CD4-positive, alpha-beta memory T cell (primary cell): Measurements from ENCODE around the gene SSBP3. TPM values are rescaled to one million over a fixed set of nuclear protein-coding genes. Genes with fewer than 3 reads are reported as not detected.

ENCODE experiments used
- CTCF ChIA-PET: fragments of 350-600 bp; sonication (Branson Sonifier 250); formaldehyde crosslinking; loops from one replicate; lab custom pipeline; 2021; ENCODE audit warnings: inconsistent platforms; ENCODE audit not compliant: partially characterized antibody; lab: Charles Lee
- POLR2A ChIA-PET: fragments of 350-600 bp; sonication (Branson Sonifier 250); formaldehyde crosslinking; loops from one replicate; lab custom pipeline; 2021; ENCODE audit not compliant: partially characterized antibody; lab: Charles Lee
- DNase-seq, 5 donors: peaks; one replicate each; pipeline versions ENCODE4 v3.0.0 to v3.0.0-alpha.2; 2020 to 2022; ENCODE audit warnings: mixed read lengths in 1 of 5
- H3K27ac ChIP-seq: one replicate; pipeline ENCODE4 v1.7.0; 2013; ENCODE audit warnings: low read depth, low read length
- H3K27me3 ChIP-seq: 2 replicates; pipeline ENCODE4 v1.7.0; 2013; ENCODE audit warnings: mild to moderate bottlenecking, low read length, moderate library complexity; ENCODE audit not compliant: insufficient read depth
- H3K36me3 ChIP-seq: 2 replicates; pipeline ENCODE4 v1.7.0; 2013; ENCODE audit warnings: mild to moderate bottlenecking, low read length, moderate library complexity; ENCODE audit not compliant: insufficient read depth
- H3K4me1 ChIP-seq: 2 replicates; pipeline ENCODE4 v1.7.0; 2013; ENCODE audit warnings: mild to moderate bottlenecking, low read length, moderate library complexity; ENCODE audit not compliant: insufficient read depth
- H3K4me3 ChIP-seq, 2 donors: one replicate each; pipeline ENCODE4 v1.7.0; 2013; ENCODE audit warnings: low read length in 2 of 2, mild to moderate bottlenecking in 1 of 2
- H3K9me3 ChIP-seq, 2 donors: one replicate each; pipeline ENCODE4 v1.7.0; 2013; ENCODE audit warnings: low read length in 2 of 2, control low read depth in 1 of 2; ENCODE audit not compliant: control insufficient read depth in 1 of 2
- H3K27ac Mint-ChIP-seq, 7 donors: one replicate each; pipeline ENCODE4 v1.8.0; 2020 to 2021; ENCODE audit warnings: mixed read lengths in 7 of 7, mild to moderate bottlenecking in 6 of 7, inconsistent platforms in 3 of 7, moderate library complexity in 3 of 7
- H3K27me3 Mint-ChIP-seq, 2 donors: one replicate each; pipeline ENCODE4 v1.8.0; 2020 to 2021; ENCODE audit warnings: mixed read lengths in 2 of 2
- H3K36me3 Mint-ChIP-seq, 2 donors: one replicate each; pipeline ENCODE4 v1.8.0; 2020 to 2021; ENCODE audit warnings: mixed read lengths in 2 of 2, inconsistent platforms in 1 of 2, mild to moderate bottlenecking in 1 of 2
- H3K4me1 Mint-ChIP-seq, 4 donors: one replicate each; pipeline ENCODE4 v1.8.0; 2020 to 2021; ENCODE audit warnings: mixed read lengths in 4 of 4, mild to moderate bottlenecking in 1 of 4
- H3K4me3 Mint-ChIP-seq, 8 donors: one replicate each; pipeline ENCODE4 v1.8.0; 2020 to 2021; ENCODE audit warnings: mixed read lengths in 8 of 8, mild to moderate bottlenecking in 7 of 8, moderate library complexity in 6 of 8, inconsistent platforms in 3 of 8
- H3K9me3 Mint-ChIP-seq, 8 donors: one replicate each; pipeline ENCODE4 v1.8.0; 2020 to 2021; ENCODE audit warnings: mixed read lengths in 8 of 8, mild to moderate bottlenecking in 5 of 8, inconsistent platforms in 3 of 8, moderate library complexity in 1 of 8
- intact Hi-C: fragments of 100-400 bp; cut with micrococcal nuclease; formaldehyde crosslinking; loops from one replicate; pipeline ENCODE4 v1.15.1; 2023
- polyA plus RNA-seq, 2 donors: library from polyadenylated mRNA; unstranded; fragments of 300-500 nt; fragmentation: Illumina TruSeq; gene quantifications; one replicate each; pipeline ENCODE4 v1.2.3, GENCODE V29; 2021
- total RNA-seq, 2 experiments: library from RNA; stranded (reverse); gene quantifications; one replicate each; pipeline ENCODE4 v1.2.3, GENCODE V29; 2021

SSBP3 gene
- total and polyA plus RNA-seq, 4 experiments from 2014 or later, result 10.9 to 87.6 (median 45.1) TPM

GRCh38 chr1:54380290-54380882 lies 25.8 kb downstream of the SSBP3 start:
- CTCF ChIA-PET, result interaction anchor here (0.9 to 1.3 kb wide), 2 partner anchors 15 to 109 kb away, joined by 3 read pairs; no protein-coding TSS in a partner anchor
- Histone ChIP-seq H3K27me3 (no peaks in the 10 kb centered on the region), H3K27ac (no peak overlapping the region), H3K4me1 (peaks cover 52% of the 10 kb centered on the region), H3K9me3 (no peaks in the 10 kb centered on the region), H3K36me3 (peaks cover 7% of the 10 kb centered on the region), H3K4me3 (no peak overlapping the region)
- Mint-ChIP-seq H3K4me1 (peaks cover 31 to 78% (median 59%) of the 10 kb centered on the region in 4 donors), H3K27ac (peak overlapping the region in 5 of 7 donors; percentile 17 to 72 (median 57)), H3K27me3 (no peaks in the 10 kb centered on the region), H3K36me3 (peaks cover 8 to 26% of the 10 kb centered on the region in 2 donors), H3K4me3 (peak overlapping the region in 4 of 8 donors; percentile 5 to 57 (median 26)), H3K9me3 (no peaks in the 10 kb centered on the region)
- DNase-seq, result peak in 2 of 5 donors; percentile 18 to 63
- POLR2A ChIA-PET, result no interaction called here
- intact Hi-C loops, result no loop called here

GRCh38 chr1:54379555-54380289 lies 26.5 kb downstream of the SSBP3 start:
- H3K4me3 ChIP-seq, result no peak overlapping the region
- H3K36me3 ChIP-seq, result peaks cover 7% of the 10 kb centered on the region
- ChIA-PET CTCF (no interaction called here), POLR2A (no interaction called here)
- DNase-seq, result no peak
- Mint-ChIP-seq H3K27me3 (no peaks in the 10 kb centered on the region), H3K9me3 (no peaks in the 10 kb centered on the region), H3K36me3 (peaks cover 6 to 25% of the 10 kb centered on the region in 2 donors), H3K4me1 (peaks cover 26 to 78% (median 57%) of the 10 kb centered on the region in 4 donors), H3K27ac (peak overlapping the region in 3 of 7 donors; percentile 57 to 72 (median 62)), H3K4me3 (no peak overlapping the region)
- no peaks in the 10 kb centered on the region for H3K9me3 ChIP-seq
- intact Hi-C loops, result no loop called here
- no peak overlapping the region for H3K27ac ChIP-seq
- no peaks in the 10 kb centered on the region for H3K27me3 ChIP-seq
- H3K4me1 ChIP-seq, result peaks cover 47% of the 10 kb centered on the region

- CTCF ChIA-PET, result no interaction called here
- DNase-seq, result no peak
- Histone ChIP-seq H3K27ac (no peak overlapping the region), H3K4me1 (peaks cover 46% of the 10 kb centered on the region), H3K27me3 (no peaks in the 10 kb centered on the region), H3K36me3 (peaks cover 7% of the 10 kb centered on the region), H3K9me3 (no peaks in the 10 kb centered on the region), H3K4me3 (no peak overlapping the region)
- peak overlapping the region in 4 of 7 donors; percentile 20 to 62 (median 48) for H3K27ac Mint-ChIP-seq
- H3K27me3 Mint-ChIP-seq, result no peaks in the 10 kb centered on the region
- H3K4me3 Mint-ChIP-seq, result no peak overlapping the region
- POLR2A ChIA-PET, result no interaction called here
- intact Hi-C loops, result no loop called here
- peaks cover 29 to 81% (median 59%) of the 10 kb centered on the region in 4 donors for H3K4me1 Mint-ChIP-seq
- H3K9me3 Mint-ChIP-seq, result no peaks in the 10 kb centered on the region
- peaks cover 8 to 24% of the 10 kb centered on the region in 2 donors for H3K36me3 Mint-ChIP-seq
Measured at GRCh38 chr1:54378874-54379554, 27.2 kb downstream of the SSBP3 start.

GRCh38 chr1:54378157-54378873 lies 27.9 kb downstream of the SSBP3 start:
- H3K4me1 ChIP-seq, result peaks cover 49% of the 10 kb centered on the region
- Mint-ChIP-seq H3K4me3 (no peak overlapping the region), H3K4me1 (peaks cover 32 to 84% (median 60%) of the 10 kb centered on the region in 4 donors), H3K27ac (peak overlapping the region in 3 of 7 donors; percentile 26 to 76 (median 41)), H3K9me3 (no peaks in the 10 kb centered on the region), H3K27me3 (no peaks in the 10 kb centered on the region), H3K36me3 (peaks cover 5 to 20% of the 10 kb centered on the region in 2 donors)
- H3K4me3 ChIP-seq, result no peak overlapping the region
- H3K27ac ChIP-seq, result no peak overlapping the region
- DNase-seq, result no peak
- POLR2A ChIA-PET, result no interaction called here
- no peaks in the 10 kb centered on the region for H3K9me3 ChIP-seq
- H3K36me3 ChIP-seq, result peaks cover 7% of the 10 kb centered on the region
- intact Hi-C loops, result no loop called here
- no peaks in the 10 kb centered on the region for H3K27me3 ChIP-seq
- CTCF ChIA-PET, result no interaction called here

DNA sequence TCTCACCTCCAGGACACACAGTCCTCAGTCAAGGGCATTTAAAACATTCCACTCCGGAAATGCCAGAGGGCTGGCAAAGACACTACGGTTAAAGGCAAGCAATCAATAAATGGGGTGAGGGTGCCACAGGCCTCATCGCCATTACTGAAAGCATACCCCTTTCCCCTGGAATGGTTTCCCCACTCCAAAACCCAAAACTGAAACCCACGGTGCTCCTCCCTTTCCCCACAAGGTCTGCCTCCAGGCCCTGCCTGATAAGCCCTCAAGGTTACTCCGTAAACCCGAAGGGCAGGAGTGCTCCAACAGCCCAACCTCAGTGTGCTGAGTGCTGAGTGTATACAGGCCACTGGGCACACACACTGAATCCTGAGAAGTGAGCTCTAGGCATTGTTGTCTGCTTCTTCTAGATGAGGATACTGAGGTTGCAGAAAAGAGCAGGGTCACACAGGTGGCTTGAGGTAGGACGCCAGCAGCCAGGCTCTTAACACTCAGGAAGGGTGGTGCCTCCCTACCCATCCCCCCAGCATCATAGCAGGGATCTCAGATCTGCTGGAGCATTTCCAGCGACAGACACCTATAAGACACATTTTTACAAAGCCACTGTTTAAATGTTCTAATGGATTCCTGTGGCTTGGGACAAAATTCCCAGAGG lies 29.0 kb downstream of the SSBP3 start:
- DNase-seq, result no peak
- Histone ChIP-seq H3K27ac (no peak overlapping the region), H3K9me3 (no peaks in the 10 kb centered on the region), H3K27me3 (no peaks in the 10 kb centered on the region), H3K36me3 (peaks cover 7% of the 10 kb centered on the region), H3K4me1 (peaks cover 59% of the 10 kb centered on the region), H3K4me3 (no peak overlapping the region)
- CTCF ChIA-PET, result no interaction called here
- intact Hi-C loops, result no loop called here
- POLR2A ChIA-PET, result interaction anchor here (1.0 kb wide), 1 partner anchor 9 kb away, joined by 3 read pairs; no protein-coding TSS in a partner anchor
- H3K4me1 Mint-ChIP-seq, result peaks cover 37 to 89% (median 65%) of the 10 kb centered on the region in 4 donors
- no peaks in the 10 kb centered on the region for H3K9me3 Mint-ChIP-seq
- H3K36me3 Mint-ChIP-seq, result peaks cover 5 to 23% of the 10 kb centered on the region in 2 donors
- peak overlapping the region; percentile 11 to 85 (median 44) for H3K27ac Mint-ChIP-seq
- H3K4me3 Mint-ChIP-seq, result peak overlapping the region in 4 of 8 donors; percentile 33 to 60 (median 55)
- H3K27me3 Mint-ChIP-seq, result no peaks in the 10 kb centered on the region

GRCh38 chr1:54376430-54377039 lies 29.7 kb downstream of the SSBP3 start:
- ChIA-PET POLR2A (interaction anchor here (1.0 kb wide), 1 partner anchor 10 kb away, joined by 3 read pairs; no protein-coding TSS in a partner anchor), CTCF (no interaction called here)
- H3K4me1 Mint-ChIP-seq, result peaks cover 40 to 92% (median 66%) of the 10 kb centered on the region in 4 donors
- H3K27me3 Mint-ChIP-seq, result no peaks in the 10 kb centered on the region
- peak overlapping the region in 3 of 8 donors; percentile 21 to 70 (median 37) for H3K4me3 Mint-ChIP-seq
- peaks cover 5 to 22% of the 10 kb centered on the region in 2 donors for H3K36me3 Mint-ChIP-seq
- peaks cover 7% of the 10 kb centered on the region for H3K36me3 ChIP-seq
- no peaks in the 10 kb centered on the region for H3K9me3 Mint-ChIP-seq
- peak overlapping the region; percentile 11 to 85 (median 58) for H3K27ac Mint-ChIP-seq
- intact Hi-C loops, result no loop called here
- DNase-seq, result no peak
- H3K9me3 ChIP-seq, result no peaks in the 10 kb centered on the region
- H3K4me1 ChIP-seq, result peaks cover 61% of the 10 kb centered on the region
- no peaks in the 10 kb centered on the region for H3K27me3 ChIP-seq
- H3K27ac ChIP-seq, result no peak overlapping the region
- no peak overlapping the region for H3K4me3 ChIP-seq
